GM23248 (cell line): ENCODE measurements around the gene NTHL1.

Experiments
- EZH2 ChIP-seq: fragments of 200-600 bp; sonication (generic); IDR thresholded peaks from 2 replicates; pipeline ENCODE4 v1.6.1; 2018; ENCODE audit warnings: antibody characterized with exemption, mild to moderate bottlenecking; ENCODE audit not compliant: insufficient read depth, poor library complexity, severe bottlenecking
- EZH2phosphoT487 ChIP-seq: fragments of 200-600 bp; sonication (generic); IDR thresholded peaks from 2 replicates; pipeline ENCODE4 v1.6.1; 2018; ENCODE audit warnings: antibody characterized with exemption, moderate library complexity, mild to moderate bottlenecking, low read depth; ENCODE audit not compliant: insufficient read depth

- TF ChIP-seq EZH2 (no peak), EZH2phosphoT487 (no peak)
Observed at GRCh38 chr16:2085669-2086068, 38.0 kb upstream of the NTHL1 start.
